ENCODE results near the gene LRRC8D. TPM values are rescaled to one million over a fixed set of nuclear protein-coding genes. Genes with fewer than 3 reads are reported as not detected.
A peak's percentile ranks its signal among the peaks of the same experiment; 100 is the strongest.

LRRC8D gene
- total RNA-seq, 1 experiment from 2014 or later: 44.9 TPM

DNA sequence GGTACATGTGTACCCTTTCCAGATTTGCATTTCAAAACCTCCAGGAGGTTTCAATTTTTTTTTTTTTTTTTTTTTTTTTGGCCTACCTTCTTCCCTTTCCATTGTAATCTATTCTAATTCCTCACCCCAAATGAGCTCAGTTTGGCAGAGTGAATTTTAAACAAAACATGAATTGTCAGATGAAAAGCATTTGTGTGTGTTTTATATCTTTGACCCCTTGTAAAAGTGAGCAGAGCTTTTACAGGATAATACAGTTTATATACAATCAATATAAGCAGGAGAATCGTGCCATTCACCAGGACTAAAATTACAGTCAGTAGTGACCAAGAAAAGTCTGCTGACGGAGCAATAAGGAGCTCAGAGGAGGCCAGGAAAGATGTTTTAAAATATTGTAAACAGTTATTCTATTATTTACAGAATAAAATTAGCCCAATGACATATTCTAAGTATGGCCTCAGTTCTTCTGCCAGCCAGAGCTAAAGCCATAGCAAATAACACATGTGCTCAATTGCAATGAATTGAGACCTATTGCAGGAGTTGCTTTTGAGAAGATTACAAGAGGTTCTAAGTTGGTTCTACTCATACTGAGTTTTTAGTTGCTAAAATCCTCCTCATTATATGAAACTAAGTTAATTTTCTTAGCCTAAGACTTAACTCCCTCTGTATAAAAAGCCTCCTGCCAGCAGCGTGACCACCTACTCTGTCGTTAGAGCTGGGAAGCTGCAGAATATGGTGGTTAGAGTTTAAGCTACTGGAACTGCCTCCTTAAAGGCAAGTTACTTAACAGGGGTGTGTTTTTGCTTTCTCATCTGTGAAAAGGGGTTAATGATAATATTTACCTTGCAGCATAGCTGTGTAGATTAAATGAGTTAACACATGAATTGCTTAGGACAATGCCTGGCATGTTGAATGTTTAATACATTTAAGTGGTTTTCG lies 123.3 kb downstream of the LRRC8D start:
- no peak overlapping the region for H3K4me3 ChIP-seq (ENCODE audit: insufficient read depth, low read depth, low read length)
- DNase-seq: no peak

GRCh38 chr1:89945852-89946476 lies 125.1 kb downstream of the LRRC8D start:
- Histone ChIP-seq H3K27me3 (ENCODE audit: control insufficient read depth, insufficient read depth, low read length) (no peaks in the 10 kb centered on the region), H3K36me3 (replicated peaks; ENCODE audit: control insufficient read depth, insufficient read depth, low read length) (no peaks in the 10 kb centered on the region), H3K4me3 (ENCODE audit: insufficient read depth, low read depth, low read length) (no peak overlapping the region)
- DNase-seq: no peak

More for the DNA sequence above, 123.3 kb downstream of the LRRC8D start:
- no peaks in the 10 kb centered on the region for H3K27me3 ChIP-seq (ENCODE audit: control insufficient read depth, insufficient read depth, low read length)
- H3K36me3 ChIP-seq (replicated peaks; ENCODE audit: control insufficient read depth, insufficient read depth, low read length): no peaks in the 10 kb centered on the region

DNA sequence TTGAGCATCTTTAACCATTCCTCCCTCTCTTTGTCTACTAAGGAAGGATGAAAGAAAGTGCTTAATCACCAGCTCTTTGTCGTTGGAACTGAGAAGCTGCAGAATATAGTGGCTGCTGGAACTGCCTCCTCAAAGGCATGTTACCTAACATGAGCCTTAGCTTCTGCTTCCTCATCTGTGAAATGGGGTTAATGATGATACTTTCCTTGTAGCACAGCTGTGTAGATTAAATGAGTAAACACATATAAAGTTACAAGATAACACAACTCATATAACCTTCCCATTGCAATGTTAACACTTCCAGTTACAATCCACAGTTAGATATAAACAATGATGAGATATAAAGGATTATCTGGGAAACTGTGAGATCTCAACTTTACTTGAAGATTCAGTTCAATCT lies 125.7 kb downstream of the LRRC8D start:
- H3K4me3 ChIP-seq (ENCODE audit: insufficient read depth, low read depth, low read length): no peak overlapping the region
- H3K36me3 ChIP-seq (replicated peaks; ENCODE audit: control insufficient read depth, insufficient read depth, low read length): no peaks in the 10 kb centered on the region
- no peaks in the 10 kb centered on the region for H3K27me3 ChIP-seq (ENCODE audit: control insufficient read depth, insufficient read depth, low read length)
- no peak for DNase-seq

- Histone ChIP-seq H3K36me3 (replicated peaks; ENCODE audit: control insufficient read depth, insufficient read depth, low read length) (no peaks in the 10 kb centered on the region), H3K4me3 (ENCODE audit: insufficient read depth, low read depth, low read length) (no peak overlapping the region), H3K27me3 (ENCODE audit: control insufficient read depth, insufficient read depth, low read length) (no peaks in the 10 kb centered on the region)
- DNase-seq: no peak
Observed at GRCh38 chr1:89948722-89949345, 128.0 kb downstream of the LRRC8D start.

DNA sequence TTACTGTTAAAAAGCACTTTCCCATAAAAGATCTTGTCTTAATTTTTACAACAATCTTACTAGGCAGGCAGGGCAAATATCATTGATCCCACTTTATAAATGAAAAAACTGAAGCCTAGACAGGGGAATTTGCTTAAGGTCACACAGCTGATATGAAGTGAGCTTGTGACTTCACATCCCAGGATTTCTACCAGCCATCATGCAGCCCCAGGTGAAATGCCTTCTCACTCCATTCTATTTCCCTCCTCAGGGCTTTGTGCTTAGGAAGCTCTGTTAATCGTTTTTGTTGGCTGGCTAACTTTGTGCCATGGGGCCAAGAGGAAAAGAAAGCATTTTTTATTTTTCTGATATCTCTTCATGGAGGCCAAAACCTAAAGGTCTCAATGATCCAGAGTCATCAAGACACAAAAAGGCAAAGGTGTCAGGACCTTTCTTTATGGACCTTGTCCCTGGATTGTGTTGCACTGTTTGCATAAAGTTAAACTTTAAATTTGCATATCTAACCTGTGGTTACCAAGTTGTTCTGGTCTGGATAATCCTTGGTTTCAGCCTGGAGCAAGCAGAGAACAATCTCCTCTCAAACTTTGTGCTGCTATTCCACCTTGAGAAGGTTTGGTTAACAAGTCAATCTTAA lies 129.3 kb downstream of the LRRC8D start:
- no peaks in the 10 kb centered on the region for H3K36me3 ChIP-seq (replicated peaks; ENCODE audit: control insufficient read depth, insufficient read depth, low read length)
- peak; percentile 21 for DNase-seq
- no peak overlapping the region for H3K4me3 ChIP-seq (ENCODE audit: insufficient read depth, low read depth, low read length)
- no peaks in the 10 kb centered on the region for H3K27me3 ChIP-seq (ENCODE audit: control insufficient read depth, insufficient read depth, low read length)

GRCh38 chr1:89950703-89951102 lies 129.9 kb downstream of the LRRC8D start:
- no peak for DNase-seq

GRCh38 chr1:89951766-89952604 lies 131.2 kb downstream of the LRRC8D start:
- Histone ChIP-seq H3K36me3 (replicated peaks; ENCODE audit: control insufficient read depth, insufficient read depth, low read length) (no peaks in the 10 kb centered on the region), H3K4me3 (ENCODE audit: insufficient read depth, low read depth, low read length) (no peak overlapping the region), H3K27me3 (ENCODE audit: control insufficient read depth, insufficient read depth, low read length) (no peaks in the 10 kb centered on the region)
- no peak for DNase-seq

More at GRCh38 chr1:89950703-89951102, 129.9 kb downstream of the LRRC8D start:
- Histone ChIP-seq H3K27me3 (ENCODE audit: control insufficient read depth, insufficient read depth, low read length) (no peaks in the 10 kb centered on the region), H3K36me3 (replicated peaks; ENCODE audit: control insufficient read depth, insufficient read depth, low read length) (no peaks in the 10 kb centered on the region), H3K4me3 (ENCODE audit: insufficient read depth, low read depth, low read length) (no peak overlapping the region)

DNA sequence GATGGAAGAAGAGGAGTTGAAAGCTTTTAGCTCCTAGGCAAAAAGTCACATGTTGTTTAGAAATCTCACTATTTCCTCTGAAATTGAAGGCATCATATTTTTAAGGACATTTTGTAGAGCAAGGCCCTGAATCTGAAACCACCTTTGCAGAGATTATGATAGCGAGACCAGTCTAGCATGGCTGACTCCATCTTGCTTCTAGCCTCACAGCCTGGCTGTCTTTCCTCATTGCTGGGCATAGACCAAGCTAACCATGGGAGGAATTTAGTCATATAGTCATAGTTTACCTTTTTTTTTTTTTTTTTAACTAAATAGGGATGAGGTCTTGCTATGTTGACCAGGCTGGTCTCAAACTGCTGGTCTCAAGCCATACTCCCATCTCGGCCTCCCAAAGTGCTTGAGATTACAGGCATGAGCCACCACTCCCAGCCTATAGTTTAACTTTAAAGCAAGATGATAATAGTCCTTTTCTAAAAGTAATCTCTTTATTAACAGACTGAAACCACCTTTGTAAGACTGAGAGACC lies 131.8 kb downstream of the LRRC8D start:
- no peaks in the 10 kb centered on the region for H3K36me3 ChIP-seq (replicated peaks; ENCODE audit: control insufficient read depth, insufficient read depth, low read length)
- DNase-seq: no peak

GRCh38 chr1:89953131-89953626 lies 132.3 kb downstream of the LRRC8D start:
- H3K27me3 ChIP-seq (ENCODE audit: control insufficient read depth, insufficient read depth, low read length): no peaks in the 10 kb centered on the region
- H3K4me3 ChIP-seq (ENCODE audit: insufficient read depth, low read depth, low read length): no peak overlapping the region
- no peaks in the 10 kb centered on the region for H3K36me3 ChIP-seq (replicated peaks; ENCODE audit: control insufficient read depth, insufficient read depth, low read length)
- peak; percentile 38 for DNase-seq

More for the DNA sequence above, 131.8 kb downstream of the LRRC8D start:
- H3K27me3 ChIP-seq (ENCODE audit: control insufficient read depth, insufficient read depth, low read length): no peaks in the 10 kb centered on the region
- no peak overlapping the region for H3K4me3 ChIP-seq (ENCODE audit: insufficient read depth, low read depth, low read length)

GRCh38 chr1:89953929-89954328 lies 133.1 kb downstream of the LRRC8D start:
- H3K4me3 ChIP-seq (ENCODE audit: insufficient read depth, low read depth, low read length): no peak overlapping the region

DNA sequence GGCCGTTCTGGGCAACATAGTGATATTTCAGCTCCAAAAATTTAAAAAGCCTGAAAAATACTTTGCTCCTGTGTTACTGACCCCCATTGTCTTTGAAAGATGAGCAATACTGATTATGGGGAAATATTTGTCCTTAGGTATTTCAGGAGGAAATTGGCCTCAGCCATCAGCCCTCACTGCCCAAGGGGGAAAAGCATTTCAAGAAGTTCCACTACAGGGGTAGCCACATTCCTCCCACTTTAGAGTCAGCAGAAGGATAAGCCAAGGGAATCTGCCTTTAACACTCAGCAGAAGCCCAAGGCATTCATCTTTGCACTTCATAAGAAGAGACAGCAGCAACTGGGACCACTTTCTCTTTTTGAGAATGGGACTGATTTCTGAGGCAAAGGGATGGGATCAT lies 133.6 kb downstream of the LRRC8D start:
- no peaks in the 10 kb centered on the region for H3K27me3 ChIP-seq (ENCODE audit: control insufficient read depth, insufficient read depth, low read length)
- H3K36me3 ChIP-seq (replicated peaks; ENCODE audit: control insufficient read depth, insufficient read depth, low read length): no peaks in the 10 kb centered on the region
- no peak for DNase-seq
- no peak overlapping the region for H3K4me3 ChIP-seq (ENCODE audit: insufficient read depth, low read depth, low read length)

More at GRCh38 chr1:89953929-89954328, 133.1 kb downstream of the LRRC8D start:
- H3K36me3 ChIP-seq (replicated peaks; ENCODE audit: control insufficient read depth, insufficient read depth, low read length): no peaks in the 10 kb centered on the region
- no peak for DNase-seq
- H3K27me3 ChIP-seq (ENCODE audit: control insufficient read depth, insufficient read depth, low read length): no peaks in the 10 kb centered on the region

DNA sequence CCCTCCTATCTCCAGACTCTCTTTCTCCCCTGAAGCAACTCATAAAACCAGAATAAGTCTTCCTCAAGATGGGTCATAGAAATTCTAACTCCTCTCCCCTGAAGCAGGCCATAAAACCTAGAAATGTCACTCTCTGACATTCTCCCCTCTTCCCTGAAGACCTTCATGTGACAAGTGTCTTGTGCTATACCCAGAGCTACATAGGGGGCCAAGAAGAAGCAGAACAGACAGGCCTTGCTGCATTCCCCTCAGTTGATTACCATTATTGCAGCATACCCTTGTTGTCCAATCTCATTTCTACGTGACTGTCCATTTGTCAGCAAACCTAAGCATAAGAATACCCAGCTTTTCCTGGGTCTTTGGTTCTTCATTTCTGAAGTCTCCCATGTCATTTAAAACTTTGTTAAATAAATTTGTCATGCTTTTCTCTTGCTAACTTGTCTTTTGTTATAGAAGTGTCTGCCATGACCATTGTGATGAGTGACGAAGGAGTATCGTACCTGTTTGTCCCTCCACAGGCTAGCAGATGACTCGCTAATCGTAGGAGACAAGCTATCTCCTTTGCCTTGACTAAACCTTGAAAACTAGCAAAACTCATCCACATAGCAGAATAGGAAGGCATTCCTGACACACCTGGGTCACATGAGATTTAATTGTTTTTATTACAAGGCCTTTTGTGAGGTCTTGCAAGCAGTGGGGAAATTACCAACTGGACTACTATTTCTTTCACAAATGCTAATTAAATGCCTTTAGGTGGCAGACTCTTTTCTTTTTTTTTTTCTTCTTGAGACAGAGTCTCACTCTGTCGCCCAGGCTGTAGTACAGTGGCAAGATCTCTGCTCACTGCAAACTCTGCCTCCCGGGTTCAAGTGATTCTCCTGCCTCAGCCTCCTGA lies 134.7 kb downstream of the LRRC8D start:
- Histone ChIP-seq H3K27me3 (ENCODE audit: control insufficient read depth, insufficient read depth, low read length) (no peaks in the 10 kb centered on the region), H3K4me3 (ENCODE audit: insufficient read depth, low read depth, low read length) (no peak overlapping the region), H3K36me3 (replicated peaks; ENCODE audit: control insufficient read depth, insufficient read depth, low read length) (no peaks in the 10 kb centered on the region)
- no peak for DNase-seq

GRCh38 chr1:89957107-89957506 lies 136.3 kb downstream of the LRRC8D start:
- no peak for DNase-seq
- no peak overlapping the region for H3K4me3 ChIP-seq (ENCODE audit: insufficient read depth, low read depth, low read length)
- no peaks in the 10 kb centered on the region for H3K27me3 ChIP-seq (ENCODE audit: control insufficient read depth, insufficient read depth, low read length)
- no peaks in the 10 kb centered on the region for H3K36me3 ChIP-seq (replicated peaks; ENCODE audit: control insufficient read depth, insufficient read depth, low read length)
